Upper lobe of left lung (tissue), 4 donors: Measurements from ENCODE around the gene PDC.

Source experiments
- EP300 ChIP-seq, 4 donors: sonication (generic); formaldehyde crosslinking; IDR thresholded peaks; one replicate each; pipeline ENCODE4 v1.5.1; 2017; ENCODE audit warnings: antibody characterized with exemption in 4 of 4, control low read depth in 2 of 4
- POLR2AphosphoS5 ChIP-seq, 2 donors: sonication (generic); formaldehyde crosslinking; IDR thresholded peaks; one replicate each; pipeline ENCODE4 v1.5.1; 2017; ENCODE audit warnings: antibody characterized with exemption in 2 of 2
- TF ChIP-seq, protein P1 (sequence below), 6 experiments: fragments of 450-650 bp in 4 of 6; fragments of 200-600 bp in 2 of 6; sonication (generic) in 2 of 6; IDR thresholded peaks; one replicate each; pipeline ENCODE4 v1.5.1; 2016 to 2019; ENCODE audit warnings: antibody characterized with exemption in 6 of 6

DNA sequence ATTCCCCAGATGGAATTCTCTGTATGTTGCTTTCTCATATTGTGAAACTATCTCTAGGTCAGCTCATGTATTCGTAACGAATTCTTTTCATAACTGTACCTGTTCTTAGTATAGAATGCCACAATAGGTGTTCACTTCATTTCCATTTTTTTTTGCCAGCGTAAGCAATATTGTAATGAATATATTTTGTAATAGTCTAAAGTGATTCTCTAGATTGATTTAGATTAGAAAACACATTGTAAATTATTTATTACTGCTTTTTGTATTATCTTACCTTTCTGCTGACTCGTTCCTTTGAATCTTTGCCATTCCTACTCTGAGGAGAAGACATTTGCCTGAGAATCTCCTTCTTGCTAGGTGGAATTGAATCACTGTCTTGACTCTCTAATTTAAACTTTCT, 14.8 kb downstream of the PDC start:
- no peak for TF ChIP-seq EP300 (IDR thresholded peaks at IDR 0.05)
- TF ChIP-seq, protein P1, sequence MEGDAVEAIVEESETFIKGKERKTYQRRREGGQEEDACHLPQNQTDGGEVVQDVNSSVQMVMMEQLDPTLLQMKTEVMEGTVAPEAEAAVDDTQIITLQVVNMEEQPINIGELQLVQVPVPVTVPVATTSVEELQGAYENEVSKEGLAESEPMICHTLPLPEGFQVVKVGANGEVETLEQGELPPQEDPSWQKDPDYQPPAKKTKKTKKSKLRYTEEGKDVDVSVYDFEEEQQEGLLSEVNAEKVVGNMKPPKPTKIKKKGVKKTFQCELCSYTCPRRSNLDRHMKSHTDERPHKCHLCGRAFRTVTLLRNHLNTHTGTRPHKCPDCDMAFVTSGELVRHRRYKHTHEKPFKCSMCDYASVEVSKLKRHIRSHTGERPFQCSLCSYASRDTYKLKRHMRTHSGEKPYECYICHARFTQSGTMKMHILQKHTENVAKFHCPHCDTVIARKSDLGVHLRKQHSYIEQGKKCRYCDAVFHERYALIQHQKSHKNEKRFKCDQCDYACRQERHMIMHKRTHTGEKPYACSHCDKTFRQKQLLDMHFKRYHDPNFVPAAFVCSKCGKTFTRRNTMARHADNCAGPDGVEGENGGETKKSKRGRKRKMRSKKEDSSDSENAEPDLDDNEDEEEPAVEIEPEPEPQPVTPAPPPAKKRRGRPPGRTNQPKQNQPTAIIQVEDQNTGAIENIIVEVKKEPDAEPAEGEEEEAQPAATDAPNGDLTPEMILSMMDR (IDR thresholded peaks at IDR 0.05) = no peak
- no peak for TF ChIP-seq POLR2AphosphoS5 (IDR thresholded peaks at IDR 0.05)
